NCI-H1092 treated with DMSO at 0.1 percent for 48 hours (cell line): ENCODE measurements around the gene FBXO38.
"Not testable (repeated sequence)": the region's sequence is repeated elsewhere in the genome, so short reads cannot be mapped to it uniquely, and the experiment has no call there.

ENCODE experiments used
- DNase-seq: peaks from one replicate; lab custom pipeline; 2025; lab: John Stamatoyannopoulos, UW

The FBXO38 gene

DNA sequence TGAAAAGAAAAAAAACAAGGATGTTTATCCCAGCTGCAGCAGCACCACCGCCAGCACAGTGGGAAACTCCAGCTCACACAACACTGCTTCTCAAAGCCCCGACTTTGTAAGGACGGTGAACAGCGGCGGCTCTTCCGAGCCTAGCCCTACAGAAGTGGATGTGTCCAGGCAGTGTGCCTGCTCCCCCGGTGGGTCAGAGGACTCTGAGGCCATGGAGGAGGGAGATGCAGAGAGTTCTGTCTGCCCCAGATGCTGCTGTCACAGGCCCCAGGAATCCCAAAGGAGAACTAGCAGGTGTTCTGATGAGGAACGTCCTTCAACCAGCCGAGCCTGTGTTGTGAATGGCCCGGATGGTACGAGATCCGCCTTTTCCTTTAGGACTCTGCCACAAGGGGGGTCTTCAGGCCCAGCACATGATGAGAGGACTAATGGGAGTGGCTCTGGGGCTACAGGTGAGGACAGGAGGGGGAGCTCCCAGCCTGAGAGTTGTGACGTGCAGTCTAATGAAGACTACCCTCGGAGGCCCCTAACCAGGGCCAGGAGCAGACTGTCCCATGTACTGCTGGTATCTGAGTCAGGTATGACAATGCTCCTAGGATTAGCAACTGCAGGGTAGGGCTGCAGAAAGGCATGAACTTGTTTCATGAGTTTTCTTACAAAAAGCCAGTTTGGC, 43.7 kb downstream of the FBXO38 start:
- no peak for DNase-seq

DNA sequence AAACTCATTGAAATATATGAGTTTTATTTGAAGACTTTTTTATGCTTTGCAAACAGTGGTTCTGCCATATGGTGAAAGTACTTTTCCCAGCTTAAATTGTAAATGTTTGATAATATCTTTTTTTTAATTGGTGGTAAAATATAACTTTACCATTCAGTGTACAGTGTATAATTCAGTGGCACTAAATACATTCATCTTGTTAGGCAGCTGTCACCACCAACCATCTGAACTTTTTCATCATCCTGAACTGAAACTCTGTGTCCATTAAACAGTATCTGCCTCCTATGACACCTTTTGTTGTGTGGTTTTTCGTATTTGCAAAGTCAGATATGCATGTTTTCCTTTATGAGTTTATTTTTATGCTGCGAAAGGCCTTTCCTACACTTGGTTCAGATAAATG, 45.1 kb downstream of the FBXO38 start:
- DNase-seq = no peak

DNA sequence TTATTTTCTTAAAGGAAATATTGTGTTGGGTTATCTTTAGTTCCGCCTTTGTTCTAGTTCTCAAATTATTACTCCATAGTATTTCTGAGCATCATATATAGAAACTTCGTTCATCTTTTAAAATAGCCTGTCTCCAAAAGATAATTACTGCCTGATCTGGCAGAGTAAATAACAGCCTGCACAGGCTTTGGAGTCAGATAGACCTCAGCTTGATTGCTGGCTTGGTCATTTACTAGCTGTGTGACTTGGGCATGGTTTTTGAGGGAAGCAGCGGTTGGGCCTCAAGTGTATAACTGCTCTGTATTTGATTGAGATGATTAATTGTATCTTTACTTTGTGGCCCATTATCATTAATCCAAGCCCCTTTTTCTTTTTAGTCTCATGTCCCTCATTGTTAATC, 50.1 kb downstream of the FBXO38 start:
- DNase-seq = no peak

DNA sequence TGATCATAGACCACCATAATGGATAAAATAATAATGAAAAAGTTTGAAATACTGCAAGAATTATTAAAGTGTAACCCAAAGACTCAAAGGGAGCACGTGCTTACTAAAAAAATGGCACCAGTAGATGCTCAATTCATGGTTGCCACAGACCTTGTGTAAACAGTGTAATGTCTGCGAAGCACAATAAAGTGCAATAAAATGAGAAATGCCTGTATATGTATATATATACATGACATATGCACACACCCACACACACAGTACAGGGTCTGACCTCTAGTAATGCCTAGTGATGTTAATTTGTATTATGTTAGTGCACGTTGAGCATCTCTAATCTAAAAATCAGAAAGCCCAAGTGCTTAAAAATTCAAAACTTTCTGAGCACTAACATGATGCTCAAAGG, 52.3 kb downstream of the FBXO38 start:
- no peak for DNase-seq

DNA sequence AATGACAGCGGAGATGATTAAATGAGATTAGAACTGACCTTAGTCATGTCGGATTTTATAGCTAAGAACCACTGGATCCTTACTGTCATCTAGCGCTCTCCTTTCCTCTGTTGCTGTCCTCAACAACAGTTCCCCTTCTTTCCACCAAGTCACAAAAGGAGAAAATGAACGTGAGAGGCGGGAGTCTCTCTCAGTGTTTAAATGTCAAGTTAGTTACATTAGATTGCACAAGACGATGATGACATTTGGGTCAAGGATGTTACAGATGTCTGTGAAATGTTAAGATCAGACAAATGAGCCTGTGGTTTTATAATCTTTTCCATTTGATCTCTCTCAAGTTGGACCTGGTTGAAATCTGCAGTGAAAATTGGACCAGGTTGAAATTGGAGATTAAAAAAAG, 53.5 kb downstream of the FBXO38 start:
- DNase-seq = no peak

DNA sequence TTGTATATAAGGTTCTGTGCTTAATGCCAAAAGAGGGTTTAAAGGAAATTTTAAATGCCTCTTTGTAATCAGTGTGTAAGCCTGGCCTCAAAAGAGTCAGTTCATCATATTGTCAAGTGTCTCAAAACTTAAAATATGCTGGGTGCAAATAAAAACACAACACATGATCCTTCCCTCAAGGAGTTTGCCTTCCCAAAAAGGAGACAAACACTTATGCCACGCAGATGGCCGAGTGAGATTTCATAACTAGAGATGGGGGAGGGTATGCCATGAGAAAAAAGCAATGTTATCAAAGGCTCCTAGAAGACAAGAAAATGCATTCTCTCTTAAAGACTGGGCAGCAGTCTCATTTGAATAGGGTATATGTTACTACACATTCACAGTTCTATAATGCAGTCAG, 55.2 kb downstream of the FBXO38 start:
- no peak for DNase-seq

DNA sequence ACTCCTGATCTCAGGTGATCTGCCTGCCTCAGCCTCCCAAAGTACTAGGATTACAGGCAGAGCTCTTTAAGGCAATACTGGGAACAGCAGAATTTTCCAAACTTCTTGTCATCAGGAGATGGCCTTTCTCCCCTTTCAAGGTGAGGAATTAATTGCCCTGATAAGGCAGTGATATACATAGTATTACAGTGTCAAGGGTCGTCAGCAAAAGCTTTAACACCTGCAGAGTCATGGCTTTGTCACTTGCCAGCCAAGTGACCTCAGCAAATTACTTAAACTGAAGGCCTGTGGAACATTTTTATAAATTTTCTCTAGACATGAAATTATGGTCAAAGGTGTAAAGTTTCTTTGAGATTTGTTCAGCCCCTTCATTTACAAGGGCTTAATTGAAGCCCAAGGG, 59.5 kb downstream of the FBXO38 start:
- DNase-seq = no peak

DNA sequence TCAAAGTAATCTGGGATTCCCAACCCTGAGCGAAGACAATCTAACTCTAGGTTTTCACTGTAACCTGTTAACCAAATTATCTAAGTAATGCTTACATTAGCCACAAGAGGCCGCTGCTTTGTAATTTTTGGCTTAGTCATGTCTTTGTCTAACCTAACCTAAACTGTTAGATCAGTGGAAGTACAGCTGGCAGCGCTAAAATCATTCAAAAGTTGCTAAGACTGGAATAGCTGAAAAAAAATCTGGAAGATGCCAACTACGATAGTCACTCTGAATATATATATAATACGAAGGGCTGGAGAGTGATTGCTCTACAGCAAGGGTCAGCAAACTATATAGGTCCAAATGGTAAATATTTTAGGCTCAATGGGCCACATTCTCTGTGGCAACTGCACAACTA, 60.2 kb downstream of the FBXO38 start:
- DNase-seq = peak; percentile 54

DNA sequence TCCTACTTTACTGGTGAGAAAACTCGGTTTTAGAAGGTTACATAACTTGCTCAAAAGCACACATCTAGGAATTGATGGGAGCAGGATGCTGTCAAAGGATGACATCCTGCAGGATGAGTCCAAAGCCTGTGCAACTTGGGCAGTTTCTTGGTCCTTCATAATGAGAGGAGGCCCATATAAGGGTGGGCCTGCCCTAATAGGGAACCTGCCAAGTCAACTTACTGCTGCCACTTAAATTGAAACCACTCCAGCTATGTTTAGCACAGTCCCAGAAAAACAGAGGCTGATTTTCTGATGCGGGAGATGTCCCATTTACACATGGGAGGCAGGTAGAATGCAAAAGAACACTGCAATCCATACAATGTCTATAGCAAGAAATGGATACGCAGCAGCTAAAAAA, 61.8 kb downstream of the FBXO38 start:
- DNase-seq = no peak

DNA sequence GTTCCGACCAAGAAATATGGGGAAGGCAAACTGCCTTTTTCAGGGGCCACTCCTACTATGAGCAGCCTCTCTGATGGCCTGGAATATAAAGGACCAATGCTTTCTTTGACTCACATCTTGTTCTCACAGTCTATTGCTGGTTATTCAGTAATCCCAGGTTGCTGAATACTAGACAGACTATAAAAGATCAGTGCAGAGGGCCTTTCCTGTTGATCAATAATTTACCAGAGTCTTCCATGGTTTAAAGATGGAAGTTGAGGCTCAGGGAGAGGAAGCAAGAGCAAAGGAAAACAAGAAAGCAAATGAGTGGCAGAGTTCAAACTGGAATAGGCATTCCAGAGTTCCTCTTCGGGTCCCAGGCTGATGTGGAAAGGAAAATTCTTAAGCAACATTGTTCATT, 62.9 kb downstream of the FBXO38 start:
- no peak for DNase-seq

DNA sequence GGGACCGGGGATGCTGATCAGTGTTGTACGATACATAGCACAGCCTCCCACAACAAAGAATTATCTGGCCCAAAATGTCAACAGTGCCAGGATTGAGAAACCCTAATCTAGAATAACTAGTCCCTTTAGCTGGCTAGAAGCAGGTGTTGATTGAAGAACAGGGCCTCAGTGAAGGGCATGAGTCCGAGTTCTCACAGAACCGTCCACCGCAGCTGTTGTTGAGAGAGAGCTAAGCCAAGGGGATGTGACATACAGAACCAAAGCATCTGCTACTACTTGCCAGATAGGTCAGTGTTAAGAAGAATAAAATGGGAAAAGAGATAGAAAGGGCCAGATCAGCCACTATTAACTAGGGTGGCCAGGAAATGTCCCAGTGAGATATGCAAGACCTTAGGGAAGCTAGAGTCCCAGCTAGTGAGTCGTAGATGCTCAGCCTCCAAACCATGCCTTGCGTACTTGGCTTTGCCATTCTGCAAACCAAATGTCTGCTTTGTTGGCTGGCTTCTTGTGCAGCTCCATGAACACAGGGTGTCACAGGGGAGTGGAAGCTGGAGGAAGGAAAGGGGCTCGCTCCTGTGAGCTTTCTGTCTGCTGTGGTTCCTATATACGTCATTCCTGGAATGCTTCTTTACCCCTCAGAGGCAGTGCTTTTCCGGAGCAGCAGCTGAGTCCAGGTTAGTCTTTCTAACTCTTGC, 68.9 kb downstream of the FBXO38 start:
- no peak for DNase-seq

DNA sequence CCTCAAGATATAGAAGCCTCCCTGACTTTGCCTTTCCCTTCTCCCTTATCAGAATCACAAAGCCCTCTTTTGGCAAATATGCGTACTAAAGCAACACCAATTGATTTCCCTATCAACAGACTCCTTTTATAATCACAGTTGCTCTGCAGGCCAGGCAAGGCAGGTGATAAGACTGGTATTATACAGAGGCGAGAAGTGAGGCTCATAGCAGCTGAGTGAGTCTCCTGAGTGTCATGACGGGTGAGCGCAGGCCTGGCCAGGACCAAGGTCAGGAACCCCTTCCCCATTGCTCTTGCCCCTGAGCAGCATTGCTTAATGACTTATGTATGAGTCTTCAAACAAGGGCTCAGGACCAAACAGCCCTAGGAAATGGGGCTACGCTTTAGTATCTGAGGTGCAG, 70.8 kb downstream of the FBXO38 start:
- DNase-seq = no peak

DNA sequence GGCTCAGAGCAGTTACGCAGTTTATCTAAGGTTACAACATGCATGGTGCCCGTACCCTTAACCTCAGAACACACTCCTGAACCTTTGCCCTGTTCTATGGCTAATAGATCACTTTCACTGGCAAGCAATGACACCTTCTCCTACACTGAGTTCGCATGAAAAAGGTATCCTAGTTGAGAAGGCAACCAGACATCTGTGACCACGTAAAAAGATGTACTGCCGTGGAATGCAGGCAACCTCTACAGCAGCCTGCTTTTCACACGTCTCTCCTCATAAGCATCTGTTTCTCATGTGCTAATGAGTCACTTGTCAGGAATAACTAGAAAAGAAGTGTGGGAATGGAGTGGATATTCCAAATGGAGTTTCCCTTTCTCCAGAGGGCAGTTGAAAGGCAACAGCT, 71.4 kb downstream of the FBXO38 start:
- DNase-seq = no peak

DNA sequence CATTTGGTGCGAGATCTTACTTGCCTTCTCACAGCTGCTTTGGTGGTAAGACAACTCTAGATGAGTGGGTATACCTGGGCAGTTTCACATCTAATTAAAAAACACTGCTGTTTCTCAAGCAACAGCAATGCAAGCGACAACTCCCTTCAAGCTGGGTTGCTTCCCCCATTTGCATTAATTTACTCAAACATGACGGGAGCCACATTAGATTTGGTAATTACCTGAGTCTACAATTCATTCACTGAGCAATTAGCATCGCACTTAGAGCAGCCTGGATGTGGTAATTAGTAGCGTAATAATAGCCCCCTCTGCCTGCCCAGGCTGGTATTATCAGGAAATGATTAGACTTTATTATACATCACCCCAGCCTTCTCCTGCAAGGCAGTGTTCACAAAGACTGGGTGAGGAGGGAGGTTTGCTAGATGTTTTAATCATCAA, 73.4 kb downstream of the FBXO38 start:
- peak; percentile 1 for DNase-seq

DNA sequence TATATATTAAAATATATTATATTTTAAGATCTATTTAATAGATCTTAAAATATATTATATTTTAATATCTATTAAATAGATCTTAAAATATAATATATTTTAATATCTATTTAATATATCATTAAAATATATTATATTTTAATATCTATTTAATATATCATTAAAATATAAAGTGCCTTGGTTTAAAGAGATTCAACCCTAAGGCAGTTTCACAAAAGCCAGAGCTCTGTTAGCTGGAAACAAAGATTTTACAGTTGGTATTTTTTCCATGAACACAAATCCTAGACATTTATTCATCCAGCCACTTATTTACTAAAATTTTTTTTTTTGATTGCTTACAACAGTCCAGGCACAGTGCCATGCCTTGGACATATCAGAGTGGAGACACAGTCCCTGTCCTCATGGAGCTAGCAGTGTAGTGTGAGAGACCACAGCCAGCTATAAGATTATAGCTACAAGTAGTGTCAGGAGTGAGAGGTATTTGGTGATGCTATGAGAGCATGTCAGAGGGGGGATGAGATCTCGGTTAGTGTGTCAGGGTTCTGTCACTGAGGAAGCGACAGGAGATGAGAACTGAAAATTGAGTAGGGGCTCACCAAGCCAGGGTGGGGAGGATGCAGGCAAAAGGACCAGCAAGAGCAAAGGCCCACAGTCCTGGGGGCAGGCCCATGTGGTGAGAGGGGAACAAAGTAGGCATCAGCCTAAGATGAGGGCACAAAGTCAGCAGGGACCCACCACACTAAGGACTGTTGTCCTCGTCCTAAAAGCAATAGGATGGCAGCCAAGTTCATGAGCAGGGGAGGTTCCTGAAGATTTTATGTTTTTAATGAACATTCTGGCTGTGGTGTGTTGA, 74.5 kb downstream of the FBXO38 start:
- no peak for DNase-seq

DNA sequence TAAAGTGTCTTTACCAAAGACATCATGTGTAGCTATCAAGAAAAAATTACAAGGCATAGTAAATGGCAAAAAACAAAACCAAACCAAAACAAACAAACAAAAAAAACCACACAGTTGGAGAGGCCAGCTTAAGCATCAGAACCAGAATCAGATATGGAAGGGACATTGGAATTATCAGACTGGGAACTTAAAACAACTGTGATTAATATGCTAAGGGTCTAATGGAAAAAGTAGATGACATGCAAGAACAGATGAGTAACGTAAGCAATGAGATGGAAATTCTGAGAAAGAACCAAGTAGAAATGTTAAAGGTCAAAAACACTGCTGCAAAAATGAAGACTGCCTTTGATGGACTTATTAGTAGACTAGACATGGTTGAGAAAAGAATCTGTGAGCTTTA, 75.9 kb downstream of the FBXO38 start:
- DNase-seq = no peak

DNA sequence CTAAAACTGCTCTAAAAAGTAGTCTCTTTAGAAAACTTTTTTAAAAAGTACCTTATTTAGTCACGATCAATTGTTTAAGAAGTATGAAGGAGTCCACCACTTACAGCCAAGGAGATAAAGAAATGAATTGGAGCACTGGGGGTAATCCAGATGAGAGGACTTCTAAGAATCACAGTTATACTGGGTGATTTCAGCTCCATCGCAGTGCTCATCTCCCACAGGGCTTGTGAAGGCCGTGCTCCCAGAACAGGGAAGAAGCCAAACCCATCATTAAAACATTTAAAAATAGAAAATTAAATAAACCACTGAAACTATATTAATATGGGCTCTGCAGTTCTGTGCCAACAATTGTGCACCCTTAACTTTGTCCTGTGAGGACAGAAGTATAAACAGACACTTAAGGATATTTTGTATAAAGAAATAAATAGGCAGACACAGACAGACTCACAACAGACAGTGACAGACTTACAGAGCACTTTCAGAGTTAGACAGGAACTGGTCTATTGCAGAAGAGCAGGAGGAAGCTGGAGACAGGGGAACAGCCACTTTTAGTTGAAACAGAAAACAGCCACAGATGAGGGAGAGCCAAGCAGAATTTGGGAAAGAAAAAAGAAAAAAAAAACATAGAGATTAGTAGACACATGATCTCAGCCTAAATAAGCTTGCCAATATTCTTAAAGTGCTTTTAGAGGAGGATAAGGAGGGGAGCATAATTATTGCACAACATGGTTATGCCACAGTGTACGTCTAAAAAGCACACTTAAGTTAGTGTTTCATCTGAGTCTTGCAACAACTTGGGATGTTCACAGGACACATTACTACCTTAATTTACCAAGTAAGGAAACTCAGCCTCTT, 81.8 kb downstream of the FBXO38 start:
- DNase-seq = no peak

DNA sequence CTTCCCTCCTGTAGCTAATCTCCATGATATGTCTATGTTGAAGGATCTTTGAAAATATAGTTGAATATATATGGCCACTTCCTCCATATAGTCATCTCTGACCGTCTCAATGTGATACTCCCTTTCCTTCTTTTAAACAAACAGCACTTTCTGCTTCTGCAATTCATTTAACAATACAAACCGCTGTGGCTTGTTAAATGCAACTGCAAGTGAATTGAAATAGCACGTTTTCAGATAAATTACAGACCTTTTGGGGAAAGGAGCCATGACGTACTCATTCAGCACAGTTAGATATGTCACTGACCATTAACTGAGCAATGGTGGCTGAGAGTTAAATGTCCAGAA, 82.5 kb downstream of the FBXO38 start:
- no peak for DNase-seq

DNA sequence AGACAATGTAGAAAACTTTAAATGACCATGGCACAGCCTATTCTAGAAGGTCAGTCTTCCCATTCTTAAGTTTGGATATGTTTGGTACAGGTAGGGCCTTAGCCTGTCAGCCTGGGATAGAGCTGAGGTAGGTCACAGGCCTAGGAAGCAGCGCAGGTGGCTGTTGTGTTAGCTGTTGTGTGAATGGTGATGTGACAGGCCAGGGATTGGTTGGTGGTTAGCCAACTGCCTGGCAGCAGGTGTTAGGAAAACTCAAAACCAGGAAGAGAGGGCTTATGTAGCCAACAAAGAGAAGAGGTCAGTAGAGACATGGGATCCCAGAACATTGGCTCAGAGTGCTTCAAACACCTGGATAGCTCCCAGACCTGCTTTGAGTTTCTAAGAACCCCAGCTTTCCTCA, 84.2 kb downstream of the FBXO38 start:
- DNase-seq = no peak

DNA sequence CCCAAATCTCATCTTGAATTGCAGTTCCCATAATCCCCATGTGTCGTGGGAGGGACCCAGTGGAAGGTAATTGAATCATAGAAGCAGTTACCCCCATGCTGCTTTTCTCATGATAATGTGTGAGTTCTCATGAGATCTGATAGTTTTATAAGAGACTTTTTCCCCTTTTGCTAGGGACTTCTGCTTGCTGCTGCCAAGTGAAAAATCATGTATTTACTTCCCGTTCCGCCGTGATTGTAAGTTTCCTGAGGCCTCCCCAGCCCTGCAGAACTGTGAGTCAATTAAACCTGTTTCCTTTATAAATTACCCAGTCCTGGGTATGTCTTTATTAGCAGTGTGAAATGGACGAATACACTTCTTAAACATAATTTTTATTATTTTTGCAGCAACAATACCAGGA, 85.0 kb downstream of the FBXO38 start:
- not testable (repeated sequence) for DNase-seq

DNA sequence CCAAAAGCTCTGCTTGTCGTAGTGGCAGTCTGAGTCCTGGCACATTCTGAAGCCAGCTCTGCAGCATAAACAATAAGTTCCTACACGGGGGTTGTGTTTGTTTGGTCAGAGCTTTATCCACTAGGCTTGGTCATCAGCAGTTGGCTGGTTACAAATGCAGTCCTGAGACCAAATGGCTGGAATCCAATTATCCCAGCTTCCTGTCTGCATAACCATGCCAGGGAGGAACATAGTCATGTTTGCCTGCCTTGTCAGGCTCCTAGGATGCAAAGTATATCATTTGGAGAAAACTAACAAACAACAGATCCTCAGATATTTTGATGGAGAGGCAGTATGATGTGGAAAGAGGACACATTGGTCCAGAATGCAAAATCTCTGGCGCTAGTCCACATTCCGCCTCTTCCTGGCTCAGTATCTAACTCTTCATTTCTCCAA, 85.8 kb downstream of the FBXO38 start:
- peak; percentile 35 for DNase-seq

DNA sequence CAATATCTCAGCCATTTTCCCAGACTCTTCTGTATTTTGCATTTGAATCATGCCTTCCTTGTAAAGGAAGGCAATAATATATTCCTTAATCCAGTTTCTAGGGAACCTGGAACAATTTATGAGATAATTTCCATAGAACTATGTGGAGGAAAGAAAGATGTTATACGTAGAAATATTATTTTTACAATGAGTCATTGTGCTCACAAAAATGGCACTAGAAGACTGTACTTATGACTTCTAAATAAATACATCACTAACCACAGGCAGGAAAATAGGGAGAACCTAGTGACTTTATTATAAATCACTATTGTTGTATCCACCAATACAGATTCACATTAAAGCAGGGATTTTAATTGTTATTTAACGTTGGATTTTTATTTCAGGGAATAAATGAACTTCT, 87.6 kb downstream of the FBXO38 start:
- no peak for DNase-seq
